Loucy (cell line): Measurements from ENCODE around the gene STK4.

Experiments used
- H2AFZ ChIP-seq: fragments of 200-600 bp; sonication (generic); 2 replicates; pipeline ENCODE4 v1.6.0; 2016; ENCODE audit warnings: antibody characterized with exemption, mild to moderate bottlenecking, low read length, moderate library complexity
- H3F3A ChIP-seq: fragments of 200-600 bp; 2 replicates; pipeline ENCODE4 v1.6.0; 2016; ENCODE audit warnings: antibody characterized with exemption, low read depth, mild to moderate bottlenecking
- H3K27me3 ChIP-seq: fragments of 200-600 bp; sonication (generic); 2 replicates; pipeline ENCODE4 v1.6.1; 2014; ENCODE audit warnings: low read length, mild to moderate bottlenecking; ENCODE audit not compliant: insufficient read depth, poor library complexity, severe bottlenecking
- H3K36me3 ChIP-seq: fragments of 200-600 bp; sonication (generic); 2 replicates; pipeline ENCODE4 v1.6.1; 2016; ENCODE audit warnings: low read length; ENCODE audit not compliant: insufficient read depth
- H3K4me1 ChIP-seq: fragments of 200-600 bp; sonication (generic); 2 replicates; pipeline ENCODE4 v1.5.1; 2014; ENCODE audit warnings: low read length, mild to moderate bottlenecking; ENCODE audit not compliant: insufficient read depth, poor library complexity, severe bottlenecking
- H3K4me2 ChIP-seq: fragments of 200-600 bp; sonication (generic); 2 replicates; pipeline ENCODE4 v1.6.0; 2014; ENCODE audit warnings: antibody characterized with exemption, low read length, low read depth, mild to moderate bottlenecking; ENCODE audit not compliant: poor library complexity, severe bottlenecking
- H3K4me3 ChIP-seq: fragments of 200-600 bp; sonication (generic); 2 replicates; pipeline ENCODE4 v1.5.1; 2014; ENCODE audit warnings: low read length, mild to moderate bottlenecking, mixed read lengths; ENCODE audit not compliant: poor library complexity, severe bottlenecking
- H3K79me2 ChIP-seq: fragments of 200-600 bp; sonication (generic); 2 replicates; pipeline ENCODE4 v1.6.1; 2014; ENCODE audit warnings: low read length; ENCODE audit not compliant: insufficient read depth
- H3K9ac ChIP-seq: fragments of 200-600 bp; sonication (generic); 2 replicates; pipeline ENCODE4 v1.6.0; 2014; ENCODE audit warnings: mild to moderate bottlenecking, low read depth, low read length, moderate library complexity; ENCODE audit not compliant: poor library complexity, severe bottlenecking
- H3K9me2 ChIP-seq: fragments of 200-600 bp; sonication (generic); replicated peaks from 2 replicates; pipeline ENCODE4 v1.6.1; 2016; ENCODE audit warnings: low read depth, low read length, mixed read lengths
- H3K9me3 ChIP-seq: fragments of 200-600 bp; sonication (generic); 2 replicates; pipeline ENCODE4 v1.6.1; 2014; ENCODE audit warnings: mild to moderate bottlenecking, antibody characterized with exemption, low read length, low read depth; ENCODE audit not compliant: insufficient read depth
- H4K20me1 ChIP-seq: fragments of 200-600 bp; sonication (generic); 2 replicates; pipeline ENCODE4 v1.6.0; 2014; ENCODE audit warnings: antibody characterized with exemption, low read length, mild to moderate bottlenecking; ENCODE audit not compliant: insufficient read depth, poor library complexity, severe bottlenecking
- CTCF ChIP-seq: fragments of 200-600 bp; sonication (generic); conservative IDR thresholded peaks from 2 replicates; pipeline ENCODE4 v1.5.1; 2014; ENCODE audit warnings: mild to moderate bottlenecking, antibody characterized with exemption, low read length
- EZH2phosphoT487 ChIP-seq: fragments of 200-600 bp; IDR thresholded peaks from 2 replicates; pipeline ENCODE4 v1.6.1; 2018; ENCODE audit warnings: antibody characterized with exemption, mild to moderate bottlenecking, moderate library complexity, borderline replicate concordance

The STK4 gene

GRCh38 chr20:45088247-45088646 is 121.9 kb downstream of the STK4 start:
- H3K9ac ChIP-seq, result no peak overlapping the region
- no peaks in the 10 kb centered on the region for H3K79me2 ChIP-seq

GRCh38 chr20:45090481-45090880 is 124.2 kb downstream of the STK4 start:
- Histone ChIP-seq H3K9ac (no peak overlapping the region), H3K79me2 (no peaks in the 10 kb centered on the region), H3K27me3 (no peaks in the 10 kb centered on the region), H3K9me2 (no peaks in the 10 kb centered on the region), H2AFZ (no peak overlapping the region), H3K4me3 (no peak overlapping the region), H3K4me1 (peaks cover 29% of the 10 kb centered on the region), H3K36me3 (no peaks in the 10 kb centered on the region), H3F3A (no peaks in the 10 kb centered on the region), H4K20me1 (no peaks in the 10 kb centered on the region), H3K9me3 (no peaks in the 10 kb centered on the region), H3K4me2 (no peak overlapping the region)
- no peak for TF ChIP-seq CTCF
- TF ChIP-seq EZH2phosphoT487, result no peak

More at GRCh38 chr20:45088247-45088646, 121.9 kb downstream of the STK4 start:
- no peaks in the 10 kb centered on the region for H4K20me1 ChIP-seq
- no peak overlapping the region for H2AFZ ChIP-seq
- H3K9me3 ChIP-seq, result no peaks in the 10 kb centered on the region
- H3K4me2 ChIP-seq, result no peak overlapping the region
- H3K36me3 ChIP-seq, result no peaks in the 10 kb centered on the region
- H3K27me3 ChIP-seq, result no peaks in the 10 kb centered on the region
- no peaks in the 10 kb centered on the region for H3F3A ChIP-seq
- no peak overlapping the region for H3K4me3 ChIP-seq
- peaks cover 36% of the 10 kb centered on the region for H3K4me1 ChIP-seq
- H3K9me2 ChIP-seq, result no peaks in the 10 kb centered on the region
- TF ChIP-seq CTCF (no peak), EZH2phosphoT487 (no peak)

GRCh38 chr20:45091366-45091765 is 125.1 kb downstream of the STK4 start:
- Histone ChIP-seq H3K9me2 (no peaks in the 10 kb centered on the region), H3K4me1 (peaks cover 25% of the 10 kb centered on the region), H3K9me3 (no peaks in the 10 kb centered on the region), H3K4me2 (no peak overlapping the region), H3K36me3 (no peaks in the 10 kb centered on the region), H3K9ac (no peak overlapping the region), H3K79me2 (no peaks in the 10 kb centered on the region), H2AFZ (no peak overlapping the region), H4K20me1 (no peaks in the 10 kb centered on the region), H3K4me3 (no peak overlapping the region), H3K27me3 (no peaks in the 10 kb centered on the region), H3F3A (no peaks in the 10 kb centered on the region)
- no peak for TF ChIP-seq EZH2phosphoT487
- TF ChIP-seq CTCF, result no peak
